HG03342 (cell line): ENCODE measurements around the gene EHD1.
"Not testable (repeated sequence)": the region's sequence is repeated elsewhere in the genome, so short reads cannot be mapped to it uniquely, and the experiment has no call there.

ENCODE experiments used
- ATAC-seq: cut with Tn5 transposase; IDR thresholded peaks from one replicate; pipeline ENCODE4 v1.9.1; 2021; ENCODE audit warnings: mild to moderate bottlenecking, moderate library complexity; ENCODE audit not compliant: unreplicated experiment

EHD1 gene

DNA sequence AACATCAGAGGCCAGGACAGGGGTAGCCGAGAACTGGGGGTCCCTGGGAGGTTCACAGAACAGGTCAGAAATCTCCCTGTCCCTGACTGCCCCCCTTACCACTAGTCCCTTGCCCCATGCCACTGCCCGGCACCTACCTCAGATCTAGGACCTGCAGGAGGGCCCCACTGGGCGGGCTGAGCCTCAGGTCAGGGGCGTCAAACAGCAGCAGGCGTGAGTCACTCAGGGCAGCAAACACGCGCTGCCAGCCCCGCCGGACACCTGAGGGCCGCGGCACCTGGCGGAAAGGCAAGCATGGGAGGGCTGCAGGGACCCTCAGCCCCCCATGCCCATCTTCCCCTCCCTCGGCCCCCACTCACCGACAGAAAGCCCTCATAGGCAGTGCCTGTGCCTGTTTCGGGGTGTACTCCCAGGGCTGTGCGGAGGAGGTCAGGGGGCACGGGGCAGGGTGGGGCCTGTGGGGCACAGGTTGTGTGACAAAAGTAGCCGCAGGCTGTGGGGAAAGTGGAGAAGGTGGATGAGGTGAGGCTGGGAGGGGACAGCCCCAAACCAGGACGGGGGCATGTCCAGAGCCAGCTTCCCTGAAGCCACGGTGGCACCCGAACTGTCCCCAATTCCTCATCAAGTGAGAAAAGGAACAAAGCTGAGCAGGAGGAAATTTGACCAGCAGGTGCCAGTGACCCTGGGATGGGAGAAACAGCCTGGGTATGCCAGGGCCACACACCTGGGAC lies 45.8 kb downstream of the EHD1 start:
- no peak for ATAC-seq

DNA sequence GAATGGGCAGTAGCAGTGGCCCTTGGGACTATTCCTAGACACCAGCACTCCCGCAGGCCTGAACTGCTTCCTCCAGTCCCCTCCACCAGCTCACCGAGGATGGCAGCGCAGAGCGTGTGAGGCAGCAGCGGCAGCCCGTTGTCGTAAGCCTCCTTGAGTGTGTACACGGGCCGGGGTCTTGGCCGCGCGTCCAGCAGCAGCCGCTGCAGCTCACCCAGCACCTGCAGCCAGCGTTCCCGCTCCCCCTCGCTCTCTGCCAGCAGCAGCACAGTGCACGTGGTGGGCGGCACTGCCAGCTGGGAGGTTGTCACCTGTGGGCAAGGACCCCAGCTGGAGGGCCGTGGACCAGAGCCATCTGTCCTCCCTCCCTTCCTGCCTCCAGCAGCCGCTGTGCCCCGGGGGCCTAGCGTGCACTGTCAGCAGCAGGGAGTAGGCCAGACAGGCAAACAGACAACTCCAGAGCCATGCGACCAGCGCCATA lies 47.0 kb downstream of the EHD1 start:
- no peak for ATAC-seq

DNA sequence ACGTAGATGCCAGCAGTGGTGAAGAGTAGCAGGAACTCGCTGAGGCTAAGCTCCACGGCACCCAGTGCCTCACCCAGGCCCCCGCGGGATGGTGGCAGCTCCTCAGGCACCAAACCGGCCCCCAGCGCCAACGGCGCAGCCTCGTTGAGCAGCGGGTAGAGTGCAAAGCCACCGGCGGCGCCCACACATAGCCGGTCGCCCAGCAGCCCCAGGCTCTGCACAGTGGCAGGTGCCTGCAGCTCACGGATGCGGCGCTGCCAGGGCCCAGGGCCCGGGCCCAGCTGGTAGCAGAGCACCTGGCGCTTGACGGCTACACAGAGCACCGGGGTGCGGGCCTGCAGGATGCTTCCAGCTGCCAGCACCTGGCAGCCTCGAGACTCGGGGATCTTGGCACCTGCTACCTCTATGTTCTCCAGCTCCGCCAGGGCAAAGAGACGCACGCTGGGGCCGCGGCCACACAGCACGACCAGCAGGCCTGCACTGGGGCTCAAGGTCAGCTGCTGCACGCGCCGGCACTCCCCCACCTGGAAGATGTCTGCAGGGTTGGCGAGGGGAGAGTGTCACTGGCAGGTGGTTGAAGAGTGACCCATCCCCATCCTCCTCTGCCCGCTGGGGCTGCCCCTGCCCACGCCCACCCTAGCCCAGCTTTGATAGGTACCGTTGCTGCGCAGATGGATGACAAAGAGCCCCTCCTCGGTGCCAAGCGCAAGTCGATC lies 48.7 kb downstream of the EHD1 start:
- ATAC-seq = no peak

DNA sequence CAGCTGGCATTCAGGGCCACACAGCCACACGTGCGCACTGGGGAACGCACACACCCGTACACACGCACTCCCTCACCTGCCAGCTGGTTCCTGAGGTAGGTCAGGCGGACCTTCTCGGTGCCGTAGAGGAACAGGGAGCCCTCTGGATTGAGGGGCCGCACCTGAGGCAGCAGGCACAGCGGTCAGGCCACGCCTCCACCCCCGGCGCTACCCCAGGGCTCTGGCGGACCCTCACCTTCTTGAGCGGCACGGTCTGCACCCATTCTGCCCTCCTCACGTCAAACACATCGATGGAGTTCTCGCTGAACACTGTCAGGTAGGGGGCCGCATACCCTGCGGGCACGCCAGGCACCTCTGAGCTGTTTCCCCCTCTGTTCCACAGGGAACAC lies 51.0 kb downstream of the EHD1 start:
- ATAC-seq = no peak

DNA sequence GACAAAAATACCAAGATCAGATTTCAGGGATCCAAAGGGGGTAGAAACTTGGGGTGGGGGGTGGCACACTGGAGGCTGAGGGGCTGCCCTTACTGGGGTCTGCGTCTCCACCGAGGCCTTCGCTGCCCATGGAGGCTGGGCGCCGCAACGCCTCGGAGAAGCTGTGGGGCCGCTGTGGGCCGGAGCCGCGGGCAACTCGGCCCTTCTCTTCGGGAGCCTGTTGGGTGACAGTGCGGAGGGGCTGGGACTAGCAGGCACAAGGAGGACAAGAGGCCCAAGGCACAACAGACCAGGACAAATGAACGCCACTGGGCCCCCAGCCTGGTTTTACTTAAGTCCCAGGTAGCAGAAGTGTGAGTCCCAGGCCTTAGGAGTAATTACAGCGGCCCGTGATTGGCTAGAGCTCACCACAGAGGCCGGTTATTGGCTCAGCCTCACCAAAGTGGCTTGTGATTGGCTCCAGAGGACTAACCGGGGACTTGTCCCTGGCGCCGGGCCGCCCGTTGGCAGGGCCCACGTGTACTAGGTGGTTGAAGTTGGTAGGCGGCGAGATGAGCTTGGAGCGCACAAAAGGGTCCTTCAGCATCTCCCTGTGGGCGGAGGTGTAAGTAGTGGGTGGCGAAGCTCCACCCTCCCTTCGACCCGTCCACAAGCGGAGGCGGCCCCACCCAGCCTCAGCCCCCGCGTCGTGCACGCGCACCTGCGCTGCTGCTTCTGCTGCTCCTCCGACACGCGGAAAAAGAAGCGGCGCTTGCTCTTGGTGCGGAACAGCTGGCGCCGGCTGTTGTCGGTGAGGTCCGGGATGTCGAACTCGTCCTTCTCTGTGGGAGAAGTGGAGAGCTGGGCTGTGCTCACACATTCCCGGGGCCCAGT lies 51.6 kb downstream of the EHD1 start:
- ATAC-seq = no peak

DNA sequence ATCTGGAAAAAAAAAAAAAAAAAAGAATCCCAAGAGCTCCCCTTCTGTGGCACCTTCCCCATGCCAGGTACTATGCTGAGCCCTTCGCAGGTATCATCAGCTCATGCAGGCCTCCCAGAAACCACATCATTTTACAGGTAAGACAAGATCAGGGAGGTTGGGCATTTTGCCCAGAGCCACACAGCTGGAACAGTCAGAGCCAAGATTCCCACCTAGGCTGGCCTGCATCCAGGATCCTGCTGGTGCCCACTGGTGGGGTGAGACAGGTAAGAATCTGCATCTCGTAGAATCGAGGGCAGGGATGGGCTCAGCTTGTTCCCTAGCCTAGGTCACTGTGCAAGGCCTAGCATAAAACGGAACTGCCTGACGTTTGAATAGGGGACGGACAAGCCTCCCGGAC lies 52.4 kb downstream of the EHD1 start:
- ATAC-seq = no peak

DNA sequence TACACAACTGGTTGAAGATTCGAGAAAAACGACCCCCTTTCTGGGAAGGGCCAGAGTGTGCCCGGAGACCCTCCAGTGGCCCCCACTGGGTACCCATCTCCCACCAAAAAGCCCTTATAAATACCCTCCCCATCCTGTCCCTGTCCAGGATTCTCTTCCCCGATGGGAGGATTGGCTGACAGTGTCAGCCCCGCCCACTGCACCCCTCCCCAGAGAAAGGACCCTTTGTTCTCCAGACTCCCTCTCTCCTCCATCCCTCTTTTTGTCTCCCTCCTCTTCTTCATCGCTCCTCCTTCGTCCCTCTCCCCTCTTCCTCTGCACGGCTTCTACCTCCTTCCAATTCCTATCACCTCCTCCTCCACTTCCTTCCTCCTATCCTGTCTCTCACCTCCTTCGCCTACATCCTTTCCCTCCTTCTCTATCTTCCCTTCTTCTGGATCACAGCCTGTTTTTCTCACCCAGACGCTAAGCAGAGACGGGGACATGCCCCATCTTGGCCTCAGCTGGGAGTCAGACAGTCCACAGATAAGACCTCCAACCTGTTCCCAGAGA lies 54.8 kb downstream of the EHD1 start:
- ATAC-seq = no peak

DNA sequence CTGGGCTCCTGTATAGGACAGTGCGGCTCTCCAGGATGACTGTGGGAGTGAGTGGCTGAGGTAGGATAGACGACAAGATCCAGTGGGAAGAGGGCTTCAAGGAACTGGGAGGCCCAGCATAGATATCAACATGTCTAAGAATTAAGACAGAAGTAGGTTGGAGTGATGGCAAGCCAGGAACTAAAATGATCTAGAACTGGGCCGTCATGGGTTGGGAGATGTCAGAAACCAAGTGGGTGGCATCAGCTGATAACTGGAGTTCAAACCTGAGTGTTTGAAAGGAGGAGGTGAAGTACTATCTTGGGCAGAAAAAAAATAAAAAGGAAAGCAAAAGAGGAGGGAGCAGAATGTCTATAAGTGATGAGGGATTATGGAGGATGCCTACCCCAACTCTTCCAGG lies 60.9 kb downstream of the EHD1 start:
- ATAC-seq = no peak

DNA sequence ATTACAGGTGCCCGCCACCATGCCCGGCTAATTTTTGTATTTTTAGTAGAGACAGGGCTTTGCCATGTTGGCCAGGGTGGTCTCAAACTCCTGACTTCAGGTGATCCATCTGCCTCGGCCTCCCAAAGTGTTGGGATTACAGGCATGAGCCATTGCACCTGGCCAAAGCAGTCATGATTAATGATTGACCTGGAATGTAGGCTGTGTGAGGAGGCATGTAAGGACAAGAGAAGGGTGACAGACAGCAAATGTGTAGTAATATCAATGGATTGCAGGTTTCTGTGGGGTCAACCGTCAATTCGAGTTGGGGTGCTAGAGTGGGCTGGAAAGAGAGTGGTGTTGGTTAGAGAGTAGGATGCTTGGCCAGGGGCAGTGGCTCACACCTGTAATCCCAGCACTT lies 63.0 kb downstream of the EHD1 start:
- not testable (repeated sequence) for ATAC-seq

DNA sequence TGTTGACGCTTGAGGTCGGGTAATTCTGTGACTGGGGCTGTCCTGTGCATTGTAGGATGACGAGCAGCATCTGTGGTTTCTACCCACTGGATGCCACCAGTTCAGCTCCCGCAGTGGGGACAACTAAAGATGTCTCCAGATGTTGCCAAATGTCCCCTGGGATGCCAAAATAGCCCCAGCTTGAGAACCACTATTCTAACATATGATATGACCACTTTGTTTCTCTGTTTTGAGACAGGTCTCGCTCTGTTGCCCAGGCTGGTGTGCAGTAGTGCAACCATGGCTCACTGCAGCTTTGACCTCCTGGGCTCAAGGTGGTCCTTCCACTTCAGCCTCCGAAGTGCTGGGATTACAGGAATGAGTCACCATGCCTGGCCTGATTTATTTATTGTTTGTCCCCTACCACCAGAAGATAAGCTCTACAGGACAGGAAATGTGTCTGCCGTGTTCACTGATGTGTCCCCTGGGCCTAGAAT lies 63.7 kb downstream of the EHD1 start:
- peak; percentile 50 for ATAC-seq

DNA sequence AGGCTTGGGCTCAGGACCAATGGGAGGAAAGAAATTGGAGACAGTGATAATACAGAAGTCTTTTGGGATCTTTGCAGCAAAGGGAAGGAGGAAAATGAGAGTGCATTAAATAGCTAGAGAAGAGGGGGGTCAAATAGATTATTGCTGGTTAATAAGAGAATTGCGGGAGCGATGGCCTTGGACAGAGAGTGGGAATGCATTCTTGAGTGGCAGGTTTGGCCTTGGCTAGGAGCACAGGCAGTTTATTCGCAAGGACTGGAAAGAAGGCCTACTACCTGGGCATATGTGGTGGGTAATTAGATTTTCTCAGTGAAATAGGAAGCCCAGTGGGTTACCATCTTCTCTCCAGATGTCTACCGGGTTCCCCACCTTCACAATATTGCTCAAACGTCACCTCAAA lies 64.6 kb downstream of the EHD1 start:
- ATAC-seq = no peak

DNA sequence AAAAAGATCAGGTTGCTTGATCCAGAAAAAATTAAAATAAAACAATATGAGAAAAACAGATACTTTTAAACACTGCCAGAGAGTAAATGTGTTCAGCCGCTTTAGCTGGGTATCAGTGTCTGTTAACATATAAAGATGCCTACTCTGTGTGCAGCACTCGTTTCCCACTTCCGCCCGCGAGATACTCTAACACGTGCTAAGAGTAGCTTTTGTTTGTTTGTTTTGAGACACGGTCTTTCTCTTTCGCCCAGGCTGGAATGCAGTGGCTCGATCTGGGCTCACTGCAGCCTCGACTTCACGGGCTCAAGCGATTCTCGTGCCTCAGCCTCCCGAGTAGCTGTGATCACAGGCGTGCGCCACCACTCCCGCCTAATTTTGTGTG lies 67.5 kb downstream of the EHD1 start:
- ATAC-seq = no peak

DNA sequence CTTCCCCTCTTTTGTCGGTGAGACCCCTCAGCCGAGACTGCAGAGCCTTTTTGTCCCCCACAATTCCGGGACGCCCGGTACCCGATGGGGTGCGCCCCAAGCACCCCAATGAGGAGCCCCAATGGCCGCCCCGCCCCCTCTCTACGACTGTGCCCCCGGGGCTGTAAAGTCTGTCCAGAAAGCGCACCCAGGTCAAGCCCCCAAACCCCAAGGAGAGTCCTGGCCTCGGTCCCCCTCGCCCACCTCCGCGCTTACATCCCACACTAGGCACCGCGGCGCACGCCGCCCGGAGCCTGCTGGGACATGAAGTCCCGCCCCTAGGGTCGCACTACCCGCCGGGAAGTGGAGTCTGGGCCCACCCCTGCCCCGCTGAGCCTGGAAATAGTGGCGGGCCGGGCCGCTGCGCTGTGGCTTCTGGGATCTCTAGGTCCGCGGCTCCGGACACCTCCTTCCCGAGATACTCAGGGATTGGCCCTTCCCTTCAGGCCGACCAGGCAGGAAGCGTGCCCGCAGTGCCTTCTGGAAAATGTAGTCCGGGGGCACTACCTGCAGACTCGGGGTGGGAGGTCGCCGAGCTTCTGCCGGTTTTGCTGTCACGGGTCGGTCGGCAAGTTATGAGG lies 68.0 kb downstream of the EHD1 start, which contains the start of gene MEN1:
Gene MEN1 (minus strand): TSS at position 281 of the 620 bp plus-strand sequence. CDS start 442 bp downstream, outside the sequence.
- peak; percentile 55 for ATAC-seq

DNA sequence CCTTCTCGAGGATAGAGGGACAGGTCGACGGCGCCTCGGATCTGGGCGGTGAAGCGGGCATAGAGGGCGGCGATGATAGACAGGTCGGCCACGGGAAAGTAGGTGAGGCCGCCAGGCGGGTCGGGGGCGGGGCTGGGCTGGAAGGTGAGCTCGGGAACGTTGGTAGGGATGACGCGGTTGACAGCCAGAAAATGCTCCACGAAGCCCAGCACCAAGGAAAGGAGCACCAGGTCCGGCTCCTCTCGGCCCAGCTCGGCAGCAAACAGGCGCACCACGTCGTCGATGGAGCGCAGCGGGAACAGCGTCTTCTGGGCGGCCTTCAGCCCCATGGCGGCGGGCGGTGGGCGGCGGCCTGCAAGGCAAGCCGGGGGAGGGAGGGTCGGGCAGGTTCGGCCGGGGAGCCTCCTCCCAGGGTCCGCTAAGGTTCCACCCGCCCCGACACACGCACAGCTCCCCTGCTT lies 68.6 kb downstream of the EHD1 start:
- no peak for ATAC-seq

DNA sequence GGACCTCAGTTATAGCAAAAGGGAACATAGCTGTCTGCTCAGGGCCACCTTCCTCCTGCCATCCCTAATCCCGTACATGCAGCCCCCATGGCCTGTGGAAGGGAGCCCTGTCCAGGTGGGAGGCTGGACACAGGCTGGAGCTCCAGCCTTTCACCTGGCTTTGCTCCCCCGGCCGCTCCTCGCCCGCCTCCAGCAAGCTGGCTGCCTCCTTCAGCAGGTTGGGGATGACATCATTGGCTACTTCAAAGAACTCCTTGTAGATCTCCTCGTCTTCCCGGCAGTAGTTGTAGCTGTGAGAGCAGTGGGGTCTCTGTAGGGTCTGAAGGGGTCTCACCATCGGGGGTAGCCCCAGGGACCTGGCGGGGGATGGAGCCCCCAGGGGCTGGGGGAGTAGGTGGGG lies 72.9 kb downstream of the EHD1 start:
- ATAC-seq = no peak

DNA sequence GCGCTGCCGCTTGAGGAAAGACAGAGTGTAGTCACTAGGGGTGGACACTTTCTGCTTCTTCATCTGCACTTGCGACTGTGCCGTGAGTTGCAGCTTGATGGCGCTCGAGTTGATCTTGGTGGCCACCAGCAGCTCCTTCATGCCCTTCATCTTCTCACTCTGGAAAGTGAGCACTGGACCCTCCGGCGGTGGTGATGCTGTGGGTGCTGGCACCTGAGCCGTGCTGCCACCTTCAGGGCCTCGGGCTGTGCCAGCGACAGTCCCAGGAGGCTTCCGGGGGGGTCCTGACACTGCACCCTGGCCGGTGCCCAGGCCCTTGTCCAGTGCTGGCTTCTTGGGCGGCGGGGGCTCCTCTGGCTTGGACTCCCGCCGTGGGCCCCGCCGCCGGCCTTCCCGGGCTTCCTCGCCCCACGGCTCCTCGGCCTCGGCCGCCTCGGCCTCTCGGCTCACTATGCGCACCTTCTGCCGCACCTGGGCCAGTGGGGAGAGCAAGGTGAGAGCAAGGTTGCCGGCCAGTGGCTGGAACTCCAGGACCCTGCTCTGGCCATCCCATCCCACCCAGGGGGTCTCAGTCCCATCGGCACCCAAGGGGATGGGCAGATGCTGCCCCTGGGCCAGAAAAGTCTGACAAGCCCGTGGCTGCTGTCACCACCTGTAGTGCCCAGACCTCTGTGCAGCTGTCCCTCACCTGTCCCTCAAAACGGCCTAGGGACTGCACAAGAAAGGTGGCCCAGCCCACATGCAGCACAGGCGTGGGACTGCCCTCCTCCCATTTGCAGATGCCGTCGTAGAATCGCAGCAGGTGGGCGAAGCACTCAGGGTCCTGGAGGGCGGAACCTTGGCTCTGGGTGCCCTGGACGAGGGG lies 73.8 kb downstream of the EHD1 start:
- no peak for ATAC-seq

DNA sequence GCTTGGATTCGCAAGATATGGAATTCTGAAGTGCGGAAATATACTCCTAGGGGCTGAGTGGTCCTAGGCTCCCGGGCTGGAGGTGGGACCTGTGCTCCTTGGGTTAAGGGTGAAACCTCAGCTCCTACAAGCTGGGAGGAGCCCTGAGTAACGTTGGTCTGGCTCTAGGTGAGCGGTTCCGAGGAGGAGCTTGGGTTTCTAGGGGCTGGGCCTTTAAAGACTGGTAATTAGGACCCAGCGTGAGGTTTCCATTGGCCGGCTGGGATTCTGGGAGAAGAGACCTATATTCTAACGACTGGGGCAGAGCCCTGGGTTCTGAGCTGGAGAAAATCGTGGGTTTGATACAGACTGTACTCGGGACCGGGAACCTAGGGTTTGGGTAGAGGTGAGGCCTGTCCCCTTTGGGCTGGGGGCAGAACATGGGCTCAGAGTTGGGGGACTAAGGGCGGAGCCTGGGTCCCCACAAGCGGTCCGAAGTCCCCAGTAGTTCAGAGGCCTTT lies 74.5 kb downstream of the EHD1 start:
- ATAC-seq = no peak

DNA sequence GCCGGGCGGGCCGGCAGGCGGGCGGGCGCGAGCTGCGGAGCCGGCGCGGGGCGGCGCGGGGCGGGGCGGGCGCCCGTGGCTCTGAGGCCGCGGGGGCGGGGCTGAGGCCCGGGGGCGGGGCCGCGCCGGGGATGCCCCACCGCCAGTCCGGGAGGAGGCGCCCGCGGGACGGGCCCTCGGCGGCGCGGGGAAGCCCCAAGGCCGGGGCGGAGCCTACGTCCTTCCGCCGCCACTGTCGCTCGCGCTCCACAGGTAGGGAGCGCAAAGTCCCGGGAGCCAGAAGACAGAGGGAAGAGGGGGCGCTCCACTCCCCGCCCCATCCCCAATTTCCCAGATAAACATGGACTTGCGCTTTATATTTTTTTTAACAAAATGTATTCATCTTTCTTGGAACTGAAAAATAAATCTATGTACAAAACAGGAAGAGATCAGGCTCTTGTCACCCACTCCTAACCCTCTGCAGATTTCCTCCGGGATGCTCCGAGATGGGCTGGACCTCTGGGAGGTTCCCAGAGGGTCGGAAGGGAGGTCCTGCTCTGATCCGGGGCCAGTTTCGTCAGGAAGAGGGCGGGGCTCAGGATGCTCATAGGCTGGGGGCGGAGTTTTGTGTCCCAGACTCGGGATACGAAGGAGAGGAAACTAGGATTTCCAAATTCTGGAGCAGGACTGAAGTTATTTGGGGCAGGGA lies 75.1 kb downstream of the EHD1 start, which contains the start of gene MAP4K2:
Gene MAP4K2 (minus strand): TSS at position 57 of the 688 bp plus-strand sequence. CDS start 65 bp downstream, outside the sequence.
- peak; percentile 56 for ATAC-seq
